ENCODE measurements around the gene PACSIN2.

- TF ChIP-seq FOSL2 (IDR thresholded peaks at IDR 0.05) (no peak), FOSL2 (CRISPR knock-in tag; IDR thresholded peaks at IDR 0.05) (no peak), JUN (IDR thresholded peaks at IDR 0.05) (no peak), POLR2A (IDR thresholded peaks at IDR 0.05; ENCODE audit: low read length) (0 out of 2 replicates have a peak, but pooled peaks have one; percentile 7), RFX5 (IDR thresholded peaks at IDR 0.05) (no peak), BHLHE40 (IDR thresholded peaks at IDR 0.05; ENCODE audit: low read depth, low read length) (no peak), ESRRA (IDR thresholded peaks at IDR 0.05; ENCODE audit: borderline replicate concordance, low read length) (no peak), ZSCAN20 (CRISPR knock-in tag; IDR thresholded peaks at IDR 0.05) (no peak), CEBPB (IDR thresholded peaks at IDR 0.05) (no peak)
- TF ChIP-seq, protein P1, sequence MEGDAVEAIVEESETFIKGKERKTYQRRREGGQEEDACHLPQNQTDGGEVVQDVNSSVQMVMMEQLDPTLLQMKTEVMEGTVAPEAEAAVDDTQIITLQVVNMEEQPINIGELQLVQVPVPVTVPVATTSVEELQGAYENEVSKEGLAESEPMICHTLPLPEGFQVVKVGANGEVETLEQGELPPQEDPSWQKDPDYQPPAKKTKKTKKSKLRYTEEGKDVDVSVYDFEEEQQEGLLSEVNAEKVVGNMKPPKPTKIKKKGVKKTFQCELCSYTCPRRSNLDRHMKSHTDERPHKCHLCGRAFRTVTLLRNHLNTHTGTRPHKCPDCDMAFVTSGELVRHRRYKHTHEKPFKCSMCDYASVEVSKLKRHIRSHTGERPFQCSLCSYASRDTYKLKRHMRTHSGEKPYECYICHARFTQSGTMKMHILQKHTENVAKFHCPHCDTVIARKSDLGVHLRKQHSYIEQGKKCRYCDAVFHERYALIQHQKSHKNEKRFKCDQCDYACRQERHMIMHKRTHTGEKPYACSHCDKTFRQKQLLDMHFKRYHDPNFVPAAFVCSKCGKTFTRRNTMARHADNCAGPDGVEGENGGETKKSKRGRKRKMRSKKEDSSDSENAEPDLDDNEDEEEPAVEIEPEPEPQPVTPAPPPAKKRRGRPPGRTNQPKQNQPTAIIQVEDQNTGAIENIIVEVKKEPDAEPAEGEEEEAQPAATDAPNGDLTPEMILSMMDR (IDR thresholded peaks at IDR 0.05): no peak
These were observed 20.6 kb downstream of the PACSIN2 start for GRCh38 chr22:42994276-42994916.

All from A549 (cell line).